ENCODE results near the gene HSD11B1L. TPM values are rescaled to one million over a fixed set of nuclear protein-coding genes. Genes with fewer than 3 reads are reported as not detected.

HSD11B1L gene
- total RNA-seq, 1 experiment from 2014 or later = 6.0 TPM

DNA sequence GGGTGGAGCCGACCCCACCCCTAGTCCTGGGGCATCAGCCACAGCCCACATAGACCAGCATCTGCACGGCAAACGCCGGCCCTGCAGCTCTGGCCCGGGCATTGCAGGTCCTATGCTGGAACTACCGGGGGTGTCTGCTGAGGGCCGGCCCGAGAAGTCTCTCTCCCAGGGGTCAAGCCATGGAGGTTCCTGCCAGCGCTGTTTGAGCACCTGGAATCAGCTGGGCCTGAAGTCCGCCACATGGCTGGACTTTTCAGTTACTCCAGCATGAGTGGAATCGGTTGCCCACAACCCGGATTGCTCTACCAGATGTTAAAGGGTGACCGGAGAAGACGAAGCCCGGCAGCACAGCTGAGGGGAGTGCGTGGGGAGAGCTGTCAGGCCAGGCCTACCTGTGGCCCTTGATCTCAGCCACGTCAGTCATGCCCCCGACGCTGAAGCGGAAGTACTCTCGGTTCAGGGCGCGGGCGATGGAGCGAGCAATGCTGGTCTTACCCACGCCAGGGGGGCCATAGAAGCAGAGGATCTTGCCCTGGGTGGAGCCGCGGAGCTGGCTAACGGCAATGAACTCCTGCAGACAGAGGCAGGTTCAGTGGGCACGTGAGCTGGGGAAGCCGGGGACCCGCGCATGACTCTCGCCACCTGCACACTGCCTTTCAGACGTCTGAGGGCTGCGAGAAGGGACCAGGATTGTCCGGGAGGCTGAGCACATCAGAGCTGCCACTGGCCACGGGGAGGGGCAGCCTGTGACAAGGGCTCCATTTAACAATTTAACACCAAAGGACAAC lies 18.0 kb downstream of the HSD11B1L start:
- H3K4me3 ChIP-seq (replicated peaks in 1 of 2; ENCODE audit: low read depth in 1 of 2, low read length in 2 of 2) = no peak overlapping the region
- no peaks in the 10 kb centered on the region for H3K27me3 ChIP-seq (ENCODE audit: insufficient read depth, low read length)
- no peak overlapping the region for H2AFZ ChIP-seq (ENCODE audit: low read depth, low read length, poor library complexity, severe bottlenecking)
- intact Hi-C loops (cut with micrococcal nuclease) = no loop called here
- DNase-seq (ENCODE audit: low read depth, low spot score) = no peak
- no peak overlapping the region for H3K4me2 ChIP-seq (ENCODE audit: low read length)
- TF ChIP-seq, protein P1, sequence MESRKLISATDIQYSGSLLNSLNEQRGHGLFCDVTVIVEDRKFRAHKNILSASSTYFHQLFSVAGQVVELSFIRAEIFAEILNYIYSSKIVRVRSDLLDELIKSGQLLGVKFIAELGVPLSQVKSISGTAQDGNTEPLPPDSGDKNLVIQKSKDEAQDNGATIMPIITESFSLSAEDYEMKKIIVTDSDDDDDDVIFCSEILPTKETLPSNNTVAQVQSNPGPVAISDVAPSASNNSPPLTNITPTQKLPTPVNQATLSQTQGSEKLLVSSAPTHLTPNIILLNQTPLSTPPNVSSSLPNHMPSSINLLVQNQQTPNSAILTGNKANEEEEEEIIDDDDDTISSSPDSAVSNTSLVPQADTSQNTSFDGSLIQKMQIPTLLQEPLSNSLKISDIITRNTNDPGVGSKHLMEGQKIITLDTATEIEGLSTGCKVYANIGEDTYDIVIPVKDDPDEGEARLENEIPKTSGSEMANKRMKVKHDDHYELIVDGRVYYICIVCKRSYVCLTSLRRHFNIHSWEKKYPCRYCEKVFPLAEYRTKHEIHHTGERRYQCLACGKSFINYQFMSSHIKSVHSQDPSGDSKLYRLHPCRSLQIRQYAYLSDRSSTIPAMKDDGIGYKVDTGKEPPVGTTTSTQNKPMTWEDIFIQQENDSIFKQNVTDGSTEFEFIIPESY (IDR thresholded peaks at IDR 0.05; ENCODE audit: extremely low read depth, insufficient replicate concordance, low read length) = no peak
- TF ChIP-seq, protein P2, sequence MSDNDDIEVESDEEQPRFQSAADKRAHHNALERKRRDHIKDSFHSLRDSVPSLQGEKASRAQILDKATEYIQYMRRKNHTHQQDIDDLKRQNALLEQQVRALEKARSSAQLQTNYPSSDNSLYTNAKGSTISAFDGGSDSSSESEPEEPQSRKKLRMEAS (IDR thresholded peaks at IDR 0.05) = no peak
- TF ChIP-seq ZFX (IDR thresholded peaks at IDR 0.05) (no peak), SIN3A (IDR thresholded peaks at IDR 0.05; ENCODE audit: low read depth) (no peak), EZH2phosphoT487 (IDR thresholded peaks at IDR 0.05; ENCODE audit: borderline replicate concordance) (no peak), YY1 (IDR thresholded peaks at IDR 0.05; ENCODE audit: extremely low read depth, insufficient replicate concordance, low read depth, low read length) (no peak)
- CTCF ChIA-PET = interaction anchor here (2.2 kb wide), 1 partner anchor 9 kb away, joined by 8 read pairs; no protein-coding TSS in a partner anchor
- H3K36me3 ChIP-seq (ENCODE audit: control insufficient read depth in 1 of 2, insufficient read depth in 2 of 2, low read length in 2 of 2) = peaks cover 15 to 47% of the 10 kb centered on the region in 2 experiments; a peak in 3 of 4 replicates
- no peaks in the 10 kb centered on the region; a peak in 1 of 4 replicates for H3K4me1 ChIP-seq (ENCODE audit: control insufficient read depth in 1 of 2, insufficient read depth in 2 of 2, low read length in 2 of 2)
- H3K9me2 ChIP-seq (ENCODE audit: insufficient read depth) = no peaks in the 10 kb centered on the region
- POLR2A ChIA-PET = no interaction called here
- RAD21 ChIA-PET (ENCODE audit: low non-redundant PET in 1 of 2, low total read pairs in 2 of 2, uncharacterized antibody in 2 of 2, unreplicated experiment in 2 of 2) = no interaction called here
- H3K79me2 ChIP-seq (ENCODE audit: insufficient read depth, low read length) = peaks cover 30% of the 10 kb centered on the region
- H3K9ac ChIP-seq (ENCODE audit: low read length) = no peak overlapping the region
- BruUV-seq (replicated peaks) = no TSS peak
- ATAC-seq = no peak
- H4K20me1 ChIP-seq (ENCODE audit: insufficient read depth) = no peaks in the 10 kb centered on the region
- no peaks in the 10 kb centered on the region for H3K9me3 ChIP-seq (ENCODE audit: control insufficient read depth in 1 of 2, insufficient read depth in 1 of 2, low read depth in 1 of 2, low read length in 2 of 2)
- peak overlapping the region; percentile 20; the same call in 1 of the 2 replicates for H3K27ac ChIP-seq (ENCODE audit: low read depth, low read length)
